Endodermal cell (in vitro differentiated cells): ENCODE measurements around the gene FCSK. TPM values are rescaled to one million over a fixed set of nuclear protein-coding genes. Genes with fewer than 3 reads are reported as not detected.
"Not testable (repeated sequence)": the region's sequence is repeated elsewhere in the genome, so short reads cannot be mapped to it uniquely, and the experiment has no call there.

Experiments
- DNase-seq: peaks from one replicate; pipeline ENCODE4 v3.0.0-alpha.2; 2017
- H3K27ac ChIP-seq: 2 replicates; pipeline ENCODE4 v1.5.1; 2013; ENCODE audit warnings: mild to moderate bottlenecking, low read depth, low read length, moderate library complexity
- H3K27me3 ChIP-seq: 2 replicates; pipeline ENCODE4 v1.6.1; 2013; ENCODE audit warnings: mild to moderate bottlenecking, low read length, moderate library complexity; ENCODE audit not compliant: insufficient read depth, control insufficient read depth, poor library complexity, severe bottlenecking
- H3K36me3 ChIP-seq: 2 replicates; pipeline ENCODE4 v1.7.0; 2013; ENCODE audit warnings: mild to moderate bottlenecking, low read length, moderate library complexity; ENCODE audit not compliant: control insufficient read depth, insufficient read depth
- H3K4me1 ChIP-seq: one replicate; pipeline ENCODE4 v1.7.0; 2013; ENCODE audit warnings: low read length; ENCODE audit not compliant: control insufficient read depth, insufficient read depth
- H3K4me3 ChIP-seq: 2 replicates; pipeline ENCODE4 v1.5.1; 2013; ENCODE audit warnings: mild to moderate bottlenecking, low read length, moderate library complexity
- H3K9ac ChIP-seq: 2 replicates; pipeline ENCODE4 v1.6.1; 2013; ENCODE audit warnings: mild to moderate bottlenecking, low read length, moderate library complexity; ENCODE audit not compliant: poor library complexity, severe bottlenecking; ENCODE audit errors: extremely low read depth
- H3K9me3 ChIP-seq: 2 replicates; pipeline ENCODE4 v1.6.1; 2013; ENCODE audit warnings: mild to moderate bottlenecking, low read length, moderate library complexity; ENCODE audit not compliant: control insufficient read depth
- H3K27ac Mint-ChIP-seq: 2 replicates; pipeline ENCODE4 v1.8.0; 2020; ENCODE audit warnings: mixed read lengths
- H3K27me3 Mint-ChIP-seq: 2 replicates; pipeline ENCODE4 v1.8.0; 2021; ENCODE audit warnings: mild to moderate bottlenecking, mixed read lengths; ENCODE audit not compliant: insufficient read depth
- H3K36me3 Mint-ChIP-seq: 2 replicates; pipeline ENCODE4 v1.8.0; 2020; ENCODE audit warnings: low read depth, mixed read lengths
- H3K4me1 Mint-ChIP-seq: 2 replicates; pipeline ENCODE4 v1.8.0; 2020; ENCODE audit warnings: mixed read lengths
- H3K4me3 Mint-ChIP-seq: 2 replicates; pipeline ENCODE4 v1.8.0; 2020; ENCODE audit warnings: mild to moderate bottlenecking, moderate library complexity, mixed read lengths
- H3K9me3 Mint-ChIP-seq: 2 replicates; pipeline ENCODE4 v1.8.0; 2020; ENCODE audit warnings: mild to moderate bottlenecking, mixed read lengths
- WGBS, 2 experiments: methylation state at CpG; one replicate each; pipeline versions ENCODE4 v1.1.5 to v1.1.7; 2013; ENCODE audit warnings: missing lambda C conversion rate in 2 of 2, mixed read lengths in 1 of 2; ENCODE audit not compliant: insufficient coverage in 1 of 2, insufficient read length in 1 of 2; 5-methylcytosine and 5-hydroxymethylcytosine counted together
- total RNA-seq, 2 donors: library from RNA; stranded (reverse); fragmentation: NEBNext Ultra II Directional in 1 of 2; extraction: Animal tissue kit (Norgen Biotek cat#: 25700) in 1 of 2; gene quantifications; 2 replicates in 1 of 2; 3 replicates in 1 of 2; pipeline ENCODE4 v1.2.1, GENCODE V29; 2021
- TF ChIP-seq, protein P1 (sequence below): fragments of 200-600 bp; sonication (generic); conservative IDR thresholded peaks from 2 replicates; pipeline ENCODE4 v1.5.0; 2021; ENCODE audit warnings: antibody characterized with exemption, mild to moderate bottlenecking

The FCSK gene
- total RNA-seq, 2 donors from 2014 or later, result 18.7 to 19.5 TPM

DNA sequence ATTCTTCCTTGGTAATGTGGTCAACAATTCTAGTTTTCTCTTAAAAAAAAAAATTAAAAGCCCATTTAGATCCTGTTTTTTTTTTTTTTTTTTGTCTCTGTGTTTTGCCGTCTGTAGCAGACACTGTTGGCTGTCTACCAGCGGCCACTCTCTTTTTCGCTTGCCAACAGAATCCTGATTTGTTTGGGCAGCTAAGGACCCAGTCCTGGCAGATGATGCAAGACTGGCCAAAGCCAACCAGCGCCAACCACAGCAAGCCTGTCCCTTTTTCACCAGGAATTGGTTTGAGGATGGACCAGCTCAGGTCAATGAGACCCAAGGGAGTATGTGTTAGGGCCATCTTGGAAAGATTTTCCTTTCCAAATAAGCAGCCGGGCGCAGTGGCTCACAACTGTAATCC lies 43.7 kb upstream of the FCSK start:
- no peak overlapping the region for H3K4me3 ChIP-seq
- Mint-ChIP-seq H3K4me1 (peaks cover 30% of the 10 kb centered on the region), H3K36me3 (peaks cover 31% of the 10 kb centered on the region), H3K27me3 (no peaks in the 10 kb centered on the region), H3K27ac (no peak overlapping the region), H3K9me3 (no peaks in the 10 kb centered on the region), H3K4me3 (no peak overlapping the region)
- H3K27me3 ChIP-seq, result no peaks in the 10 kb centered on the region
- no peak overlapping the region for H3K9ac ChIP-seq
- no peak overlapping the region for H3K27ac ChIP-seq
- WGBS, 2 experiments, result 97% methylated on average over 5 to 6 of the region's 6 CpGs
- H3K9me3 ChIP-seq, result no peaks in the 10 kb centered on the region
- H3K4me1 ChIP-seq, result peaks cover 11% of the 10 kb centered on the region
- peaks cover 17% of the 10 kb centered on the region for H3K36me3 ChIP-seq
- no peak for DNase-seq
- TF ChIP-seq, protein P1, sequence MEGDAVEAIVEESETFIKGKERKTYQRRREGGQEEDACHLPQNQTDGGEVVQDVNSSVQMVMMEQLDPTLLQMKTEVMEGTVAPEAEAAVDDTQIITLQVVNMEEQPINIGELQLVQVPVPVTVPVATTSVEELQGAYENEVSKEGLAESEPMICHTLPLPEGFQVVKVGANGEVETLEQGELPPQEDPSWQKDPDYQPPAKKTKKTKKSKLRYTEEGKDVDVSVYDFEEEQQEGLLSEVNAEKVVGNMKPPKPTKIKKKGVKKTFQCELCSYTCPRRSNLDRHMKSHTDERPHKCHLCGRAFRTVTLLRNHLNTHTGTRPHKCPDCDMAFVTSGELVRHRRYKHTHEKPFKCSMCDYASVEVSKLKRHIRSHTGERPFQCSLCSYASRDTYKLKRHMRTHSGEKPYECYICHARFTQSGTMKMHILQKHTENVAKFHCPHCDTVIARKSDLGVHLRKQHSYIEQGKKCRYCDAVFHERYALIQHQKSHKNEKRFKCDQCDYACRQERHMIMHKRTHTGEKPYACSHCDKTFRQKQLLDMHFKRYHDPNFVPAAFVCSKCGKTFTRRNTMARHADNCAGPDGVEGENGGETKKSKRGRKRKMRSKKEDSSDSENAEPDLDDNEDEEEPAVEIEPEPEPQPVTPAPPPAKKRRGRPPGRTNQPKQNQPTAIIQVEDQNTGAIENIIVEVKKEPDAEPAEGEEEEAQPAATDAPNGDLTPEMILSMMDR, result no peak

GRCh38 chr16:70412385-70412784 lies 42.0 kb upstream of the FCSK start:
- peaks cover 40% of the 10 kb centered on the region for H3K4me1 Mint-ChIP-seq
- Histone ChIP-seq H3K27ac (no peak overlapping the region), H3K36me3 (peaks cover 26% of the 10 kb centered on the region), H3K27me3 (no peaks in the 10 kb centered on the region), H3K9me3 (no peaks in the 10 kb centered on the region), H3K9ac (no peak overlapping the region), H3K4me3 (no peak overlapping the region), H3K4me1 (peaks cover 18% of the 10 kb centered on the region)
- H3K4me3 Mint-ChIP-seq, result no peak overlapping the region
- H3K27ac Mint-ChIP-seq, result no peak overlapping the region
- TF ChIP-seq, protein P1, result no peak
- H3K27me3 Mint-ChIP-seq, result no peaks in the 10 kb centered on the region
- no peak for DNase-seq
- WGBS, 2 experiments, result 92 to 100% methylated on average over 1 to 8 of the region's 8 CpGs
- H3K9me3 Mint-ChIP-seq, result no peaks in the 10 kb centered on the region
- H3K36me3 Mint-ChIP-seq, result peaks cover 25% of the 10 kb centered on the region

DNA sequence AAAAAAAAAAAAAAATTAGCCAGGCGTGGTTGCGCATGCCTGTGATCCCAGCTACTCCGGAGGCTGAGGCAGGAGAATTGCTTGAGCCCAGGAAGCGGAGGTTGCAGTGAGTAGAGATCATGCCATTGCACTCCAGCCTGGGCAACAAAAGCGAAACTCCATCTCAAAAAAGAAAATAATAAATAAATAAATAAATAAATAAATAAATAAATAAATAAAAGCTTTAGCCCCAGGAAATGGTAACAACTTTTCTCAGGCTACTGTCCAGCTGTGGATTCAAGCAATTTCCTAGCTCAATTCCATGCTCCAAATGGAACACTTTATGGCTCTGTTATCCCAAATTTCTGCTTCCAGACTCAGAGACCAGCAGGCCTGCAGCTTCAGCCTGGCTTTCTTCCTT lies 40.8 kb upstream of the FCSK start:
- not testable (repeated sequence) for H3K9ac ChIP-seq, H3K27me3 Mint-ChIP-seq, H3K4me3 Mint-ChIP-seq, H3K27me3 ChIP-seq, H3K4me3 ChIP-seq, H3K27ac Mint-ChIP-seq, DNase-seq, H3K27ac ChIP-seq, H3K9me3 ChIP-seq, H3K9me3 Mint-ChIP-seq
- Mint-ChIP-seq H3K4me1 (peaks cover 39% of the 10 kb centered on the region), H3K36me3 (peaks cover 25% of the 10 kb centered on the region)
- Histone ChIP-seq H3K4me1 (peaks cover 18% of the 10 kb centered on the region), H3K36me3 (peaks cover 33% of the 10 kb centered on the region)
- 99 to 100% methylated on average over 3 to 4 of the region's 5 CpGs for WGBS, 2 experiments
